Mucosa of stomach (tissue), 1 donor: ENCODE measurements around the gene TMEM120B.

Experiments used
- H3K27me3 ChIP-seq: one replicate; pipeline ENCODE4 v1.7.0; 2013; ENCODE audit warnings: mild to moderate bottlenecking, low read length; ENCODE audit not compliant: control insufficient read depth, insufficient read depth
- H3K36me3 ChIP-seq: one replicate; pipeline ENCODE4 v1.7.0; 2013; ENCODE audit warnings: low read length; ENCODE audit not compliant: control insufficient read depth, insufficient read depth
- H3K4me1 ChIP-seq: one replicate; pipeline ENCODE4 v1.7.0; 2013; ENCODE audit warnings: mild to moderate bottlenecking, low read length; ENCODE audit not compliant: control insufficient read depth, insufficient read depth
- H3K4me3 ChIP-seq: one replicate; pipeline ENCODE4 v1.7.0; 2013; ENCODE audit warnings: low read length
- H3K9ac ChIP-seq: one replicate; pipeline ENCODE4 v1.7.0; 2013; ENCODE audit warnings: mild to moderate bottlenecking, low read length, moderate library complexity
- H3K9me3 ChIP-seq: one replicate; pipeline ENCODE4 v1.7.0; 2013; ENCODE audit warnings: mild to moderate bottlenecking, low read length, moderate library complexity; ENCODE audit not compliant: control insufficient read depth
- donor health status: Pancreatic carcinoma.

The TMEM120B gene

DNA sequence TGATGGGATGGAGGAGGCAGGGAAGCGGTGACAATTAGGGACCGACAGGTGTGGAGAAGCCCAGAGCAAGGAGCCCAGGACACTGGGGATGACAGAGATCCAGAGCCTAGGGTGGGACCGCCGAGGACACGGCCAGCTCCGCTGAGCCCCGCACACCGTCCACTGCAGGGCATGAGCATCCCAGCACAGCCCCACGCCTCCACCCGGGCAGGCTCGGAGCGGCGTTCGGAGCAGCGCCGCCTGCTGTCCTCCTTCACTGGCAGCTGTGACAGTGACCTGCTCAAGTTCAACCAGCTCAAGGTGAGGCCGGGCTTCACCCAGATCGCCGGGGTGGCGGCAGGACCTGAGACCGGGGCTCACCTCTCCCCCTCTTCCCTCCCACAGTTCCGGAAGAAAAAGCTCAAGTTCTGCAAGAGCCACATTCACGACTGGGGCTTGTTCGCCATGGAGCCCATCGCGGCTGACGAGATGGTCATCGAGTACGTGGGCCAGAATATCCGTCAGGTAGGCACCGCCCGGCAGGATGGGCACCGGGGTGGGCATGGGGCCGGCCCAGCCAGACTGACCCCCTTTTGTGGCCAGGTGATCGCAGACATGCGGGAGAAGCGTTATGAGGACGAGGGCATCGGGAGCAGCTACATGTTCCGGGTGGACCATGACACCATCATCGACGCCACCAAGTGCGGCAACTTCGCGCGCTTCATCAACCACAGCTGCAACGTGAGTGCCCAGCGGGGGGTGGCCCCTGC lies 115.0 kb downstream of the TMEM120B start:
- Histone ChIP-seq H3K4me1 (no peaks in the 10 kb centered on the region), H3K9me3 (no peaks in the 10 kb centered on the region)

DNA sequence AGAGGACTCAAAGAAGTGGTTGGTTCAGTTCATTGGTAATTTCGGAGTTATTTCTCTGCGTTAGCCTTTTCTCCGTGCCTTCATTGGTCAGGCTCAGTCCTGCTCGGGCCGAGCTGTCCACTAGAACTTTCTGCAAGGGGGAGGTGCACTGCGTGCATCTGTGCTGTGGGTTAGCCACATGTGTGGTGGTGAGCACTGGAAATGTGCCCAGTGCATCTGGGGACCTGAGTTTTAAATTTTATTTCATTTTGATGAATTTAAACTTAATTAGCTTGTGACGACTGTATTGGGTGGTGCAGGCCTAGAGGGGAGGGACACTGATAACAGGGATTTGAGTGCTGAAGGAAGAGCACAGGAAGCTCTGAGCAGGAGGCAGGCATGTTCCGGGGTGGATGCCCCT lies 115.8 kb downstream of the TMEM120B start:
- no peaks in the 10 kb centered on the region for H3K9me3 ChIP-seq
- no peak overlapping the region for H3K9ac ChIP-seq
- H3K36me3 ChIP-seq = peaks cover 20% of the 10 kb centered on the region
- no peak overlapping the region for H3K4me3 ChIP-seq
- no peaks in the 10 kb centered on the region for H3K4me1 ChIP-seq
- no peaks in the 10 kb centered on the region for H3K27me3 ChIP-seq

More for the DNA sequence above, 115.0 kb downstream of the TMEM120B start:
- Histone ChIP-seq H3K4me3 (no peak overlapping the region), H3K36me3 (peaks cover 21% of the 10 kb centered on the region), H3K27me3 (no peaks in the 10 kb centered on the region), H3K9ac (no peak overlapping the region)

DNA sequence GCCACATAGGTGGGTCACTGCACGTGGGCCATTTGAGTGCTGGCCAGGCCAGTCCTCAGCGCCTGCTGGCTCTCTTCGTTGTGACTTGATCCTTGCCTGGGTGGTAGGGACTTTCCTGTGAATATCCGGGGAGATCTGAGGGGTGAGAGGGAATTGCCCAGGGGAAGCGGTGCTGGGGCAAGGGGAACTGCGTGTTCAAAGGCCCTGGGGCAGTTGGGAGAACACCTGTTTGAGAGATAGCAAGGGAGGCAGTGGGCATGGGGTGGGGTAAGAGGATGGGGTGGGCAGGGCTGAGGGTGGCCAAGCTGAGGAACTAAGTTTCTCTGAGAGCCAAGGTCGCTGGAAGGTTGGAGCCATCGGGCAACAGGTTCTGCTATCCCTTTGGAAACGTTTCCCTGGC lies 116.3 kb downstream of the TMEM120B start:
- peaks cover 20% of the 10 kb centered on the region for H3K36me3 ChIP-seq
- H3K9me3 ChIP-seq = no peaks in the 10 kb centered on the region
- no peaks in the 10 kb centered on the region for H3K4me1 ChIP-seq
- no peaks in the 10 kb centered on the region for H3K27me3 ChIP-seq
- H3K4me3 ChIP-seq = no peak overlapping the region
- H3K9ac ChIP-seq = no peak overlapping the region

DNA sequence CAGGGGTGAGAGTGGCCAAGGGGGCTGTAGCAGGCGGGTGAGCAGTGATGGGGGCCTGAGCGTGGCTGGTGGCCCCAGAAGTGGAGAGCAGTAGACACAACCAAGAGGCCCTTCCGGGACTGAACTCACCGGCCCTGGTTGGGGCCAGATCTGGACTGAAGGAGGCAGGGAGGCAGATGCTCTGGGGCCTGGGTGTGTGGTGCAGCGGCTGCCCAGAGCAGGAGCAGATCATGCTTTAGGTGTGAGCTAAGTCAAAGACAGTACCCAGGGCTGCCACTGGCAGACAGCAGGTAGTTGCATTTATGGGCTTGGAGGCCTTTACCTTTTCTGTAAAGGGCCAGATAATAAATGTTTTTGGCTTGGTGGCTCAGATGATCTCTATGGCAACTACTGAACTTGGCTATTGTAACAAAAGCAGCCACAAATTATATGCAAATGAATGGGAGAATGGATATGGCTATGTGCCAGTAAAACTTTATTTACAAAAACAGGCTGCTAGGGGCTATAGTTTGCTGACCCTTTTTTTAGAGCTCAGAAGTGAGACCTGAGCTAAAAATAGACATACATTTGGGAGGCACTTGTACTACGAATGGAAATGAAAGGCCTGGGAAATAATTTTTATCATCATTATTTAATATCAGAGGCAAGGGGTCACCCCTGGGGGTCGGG lies 116.8 kb downstream of the TMEM120B start:
- no peaks in the 10 kb centered on the region for H3K4me1 ChIP-seq
- H3K27me3 ChIP-seq = no peaks in the 10 kb centered on the region
- H3K9ac ChIP-seq = no peak overlapping the region
- H3K4me3 ChIP-seq = no peak overlapping the region
- H3K9me3 ChIP-seq = no peaks in the 10 kb centered on the region
- peaks cover 20% of the 10 kb centered on the region for H3K36me3 ChIP-seq

DNA sequence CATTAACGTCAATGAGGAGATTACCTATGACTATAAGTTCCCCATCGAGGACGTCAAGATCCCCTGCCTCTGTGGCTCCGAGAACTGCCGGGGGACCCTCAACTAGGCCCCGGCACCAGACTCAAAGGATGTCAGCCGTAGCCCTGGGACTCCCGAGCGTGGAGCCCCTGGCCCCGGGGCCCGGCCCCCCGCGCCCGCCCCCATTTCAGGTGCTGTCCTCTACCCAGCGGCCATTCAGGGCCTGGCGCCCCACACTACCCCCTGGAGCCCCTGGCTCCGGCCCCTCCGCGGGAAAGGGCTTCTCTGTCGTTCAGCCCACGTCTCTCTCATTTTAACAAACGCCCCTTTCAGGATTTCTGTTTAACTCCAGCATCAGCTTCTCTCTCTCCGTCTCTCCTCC lies 117.6 kb downstream of the TMEM120B start:
- Histone ChIP-seq H3K4me3 (no peak overlapping the region), H3K9ac (no peak overlapping the region), H3K36me3 (peaks cover 20% of the 10 kb centered on the region)

DNA sequence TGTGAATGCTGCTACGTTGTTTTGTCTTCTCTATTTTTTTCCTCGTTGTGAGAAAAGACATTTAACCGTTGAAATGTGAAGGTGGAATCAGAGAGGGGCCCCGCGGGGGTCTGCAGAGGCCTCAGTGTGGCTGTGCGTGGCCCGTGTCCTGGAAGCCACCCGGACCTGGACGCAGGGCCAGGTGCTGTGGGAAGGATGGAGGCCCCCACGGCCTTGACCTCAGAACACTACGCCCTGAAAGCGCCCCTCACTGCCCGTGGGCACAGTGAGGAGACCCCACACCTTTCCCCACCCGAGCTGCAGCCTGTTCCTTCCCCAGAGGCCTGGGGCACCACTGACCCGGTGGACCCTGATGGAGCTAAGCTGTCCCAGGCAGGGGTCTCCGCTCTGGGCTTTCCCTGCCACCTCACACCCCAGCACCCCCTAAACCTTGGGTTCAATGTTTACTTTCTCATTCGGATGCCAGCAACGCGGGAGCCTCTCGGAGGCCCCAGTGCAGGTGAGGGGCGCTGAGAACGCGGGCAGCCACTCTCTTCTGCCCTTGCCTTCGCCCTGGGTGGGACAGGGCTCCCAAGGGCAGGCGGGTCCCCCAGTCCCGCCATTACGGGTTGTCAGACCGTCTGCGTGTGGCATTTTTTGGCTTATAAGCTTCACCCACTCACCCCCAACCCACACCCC lies 118.2 kb downstream of the TMEM120B start:
- Histone ChIP-seq H3K36me3 (peaks cover 20% of the 10 kb centered on the region), H3K4me3 (no peak overlapping the region), H3K4me1 (no peaks in the 10 kb centered on the region), H3K9me3 (no peaks in the 10 kb centered on the region), H3K9ac (no peak overlapping the region), H3K27me3 (no peaks in the 10 kb centered on the region)

More for the DNA sequence above, 117.6 kb downstream of the TMEM120B start:
- Histone ChIP-seq H3K9me3 (no peaks in the 10 kb centered on the region), H3K27me3 (no peaks in the 10 kb centered on the region), H3K4me1 (no peaks in the 10 kb centered on the region)
